Measurements from ENCODE around the gene TRPV5.
A peak's percentile ranks its signal among the peaks of the same experiment; 100 is the strongest.

TRPV5 gene

GRCh38 chr7:142868188-142868985 lies 65.2 kb downstream of the TRPV5 start:
- H3K4me1 Mint-ChIP-seq = no peaks in the 10 kb centered on the region
- ATAC-seq (replicated peaks; ENCODE audit: extremely low read depth, poor library complexity, severe bottlenecking) = no peak
- H3K27ac Mint-ChIP-seq (ENCODE audit: low read depth) = no peak overlapping the region
- H3K36me3 Mint-ChIP-seq (ENCODE audit: insufficient read depth) = no peaks in the 10 kb centered on the region
- DNase-seq (ENCODE audit: low spot score in 2 of 2) = peak in 1 of 2 donors; percentile 7
- H3K9me3 Mint-ChIP-seq = no peaks in the 10 kb centered on the region
- H3K4me3 Mint-ChIP-seq = no peak overlapping the region
- H3K27me3 Mint-ChIP-seq = no peaks in the 10 kb centered on the region

- H3K4me3 Mint-ChIP-seq = no peak overlapping the region
- DNase-seq (ENCODE audit: low spot score in 2 of 2) (peak in 1 of 2 donors; percentile 7), ATAC-seq (replicated peaks; ENCODE audit: extremely low read depth, poor library complexity, severe bottlenecking) (no peak)
- no peaks in the 10 kb centered on the region for H3K9me3 Mint-ChIP-seq
- no peak overlapping the region for H3K27ac Mint-ChIP-seq (ENCODE audit: low read depth)
- no peaks in the 10 kb centered on the region for H3K27me3 Mint-ChIP-seq
- H3K4me1 Mint-ChIP-seq = no peaks in the 10 kb centered on the region
- peaks cover 4% of the 10 kb centered on the region for H3K36me3 Mint-ChIP-seq (ENCODE audit: insufficient read depth)
These were observed 66.0 kb downstream of the TRPV5 start for GRCh38 chr7:142867398-142868187.

GRCh38 chr7:142867097-142867378 lies 66.5 kb downstream of the TRPV5 start:
- Mint-ChIP-seq H3K4me1 (no peaks in the 10 kb centered on the region), H3K27me3 (no peaks in the 10 kb centered on the region), H3K9me3 (no peaks in the 10 kb centered on the region), H3K4me3 (no peak overlapping the region), H3K27ac (ENCODE audit: low read depth) (no peak overlapping the region), H3K36me3 (ENCODE audit: insufficient read depth) (peaks cover 5% of the 10 kb centered on the region)
- ATAC-seq (replicated peaks; ENCODE audit: extremely low read depth, poor library complexity, severe bottlenecking) (no peak), DNase-seq (ENCODE audit: low spot score in 2 of 2) (no peak)

- Mint-ChIP-seq H3K9me3 (no peaks in the 10 kb centered on the region), H3K27ac (ENCODE audit: low read depth) (no peak overlapping the region), H3K27me3 (no peaks in the 10 kb centered on the region), H3K4me1 (no peaks in the 10 kb centered on the region), H3K36me3 (ENCODE audit: insufficient read depth) (peaks cover 5% of the 10 kb centered on the region), H3K4me3 (no peak overlapping the region)
- no peak for ATAC-seq (replicated peaks; ENCODE audit: extremely low read depth, poor library complexity, severe bottlenecking)
- no peak for DNase-seq (ENCODE audit: low spot score in 2 of 2)
These were observed 67.0 kb downstream of the TRPV5 start for GRCh38 chr7:142866361-142867096.

- no peak for DNase-seq (ENCODE audit: low spot score in 2 of 2)
- H3K4me1 Mint-ChIP-seq = no peaks in the 10 kb centered on the region
- no peak for ATAC-seq (replicated peaks; ENCODE audit: extremely low read depth, poor library complexity, severe bottlenecking)
These were observed 67.8 kb downstream of the TRPV5 start for GRCh38 chr7:142865766-142866165.

GRCh38 chr7:142864980-142865747 lies 68.4 kb downstream of the TRPV5 start:
- no peak for DNase-seq (ENCODE audit: low spot score in 2 of 2)
- H3K36me3 Mint-ChIP-seq (ENCODE audit: insufficient read depth) = peaks cover 5% of the 10 kb centered on the region
- ATAC-seq (replicated peaks; ENCODE audit: extremely low read depth, poor library complexity, severe bottlenecking) = no peak
- no peaks in the 10 kb centered on the region for H3K27me3 Mint-ChIP-seq
- no peaks in the 10 kb centered on the region for H3K4me1 Mint-ChIP-seq
- H3K9me3 Mint-ChIP-seq = no peaks in the 10 kb centered on the region
- H3K4me3 Mint-ChIP-seq = no peak overlapping the region
- no peak overlapping the region for H3K27ac Mint-ChIP-seq (ENCODE audit: low read depth)

More at GRCh38 chr7:142865766-142866165, 67.8 kb downstream of the TRPV5 start:
- Mint-ChIP-seq H3K27me3 (no peaks in the 10 kb centered on the region), H3K36me3 (ENCODE audit: insufficient read depth) (peaks cover 5% of the 10 kb centered on the region), H3K4me3 (no peak overlapping the region), H3K9me3 (no peaks in the 10 kb centered on the region), H3K27ac (ENCODE audit: low read depth) (no peak overlapping the region)

- ATAC-seq (replicated peaks; ENCODE audit: extremely low read depth, poor library complexity, severe bottlenecking) = no peak
- H3K27ac Mint-ChIP-seq (ENCODE audit: low read depth) = no peak overlapping the region
These were observed 69.5 kb downstream of the TRPV5 start for GRCh38 chr7:142863891-142864685.

GRCh38 chr7:142862786-142863400 lies 70.7 kb downstream of the TRPV5 start:
- no peaks in the 10 kb centered on the region for H3K4me1 Mint-ChIP-seq
- peaks cover 5% of the 10 kb centered on the region for H3K36me3 Mint-ChIP-seq (ENCODE audit: insufficient read depth)
- no peak overlapping the region for H3K4me3 Mint-ChIP-seq
- no peak for ATAC-seq (replicated peaks; ENCODE audit: extremely low read depth, poor library complexity, severe bottlenecking)
- H3K27me3 Mint-ChIP-seq = no peaks in the 10 kb centered on the region
- DNase-seq (ENCODE audit: low spot score in 2 of 2) = no peak
- no peaks in the 10 kb centered on the region for H3K9me3 Mint-ChIP-seq
- no peak overlapping the region for H3K27ac Mint-ChIP-seq (ENCODE audit: low read depth)

More at GRCh38 chr7:142863891-142864685, 69.5 kb downstream of the TRPV5 start:
- H3K4me1 Mint-ChIP-seq = no peaks in the 10 kb centered on the region
- no peaks in the 10 kb centered on the region for H3K9me3 Mint-ChIP-seq
- H3K36me3 Mint-ChIP-seq (ENCODE audit: insufficient read depth) = peaks cover 5% of the 10 kb centered on the region
- DNase-seq (ENCODE audit: low spot score in 2 of 2) = no peak
- H3K27me3 Mint-ChIP-seq = no peaks in the 10 kb centered on the region
- H3K4me3 Mint-ChIP-seq = no peak overlapping the region

GRCh38 chr7:142862351-142862750 lies 71.2 kb downstream of the TRPV5 start:
- Mint-ChIP-seq H3K4me1 (no peaks in the 10 kb centered on the region), H3K27ac (ENCODE audit: low read depth) (no peak overlapping the region), H3K9me3 (no peaks in the 10 kb centered on the region), H3K36me3 (ENCODE audit: insufficient read depth) (peaks cover 5% of the 10 kb centered on the region), H3K4me3 (no peak overlapping the region), H3K27me3 (no peaks in the 10 kb centered on the region)
- DNase-seq (ENCODE audit: low spot score in 2 of 2) = no peak
- ATAC-seq (replicated peaks; ENCODE audit: extremely low read depth, poor library complexity, severe bottlenecking) = no peak

GRCh38 chr7:142860968-142861367 lies 72.6 kb downstream of the TRPV5 start:
- no peak overlapping the region for H3K4me3 Mint-ChIP-seq

GRCh38 chr7:142859829-142860228 lies 73.7 kb downstream of the TRPV5 start:
- no peak overlapping the region for H3K4me3 Mint-ChIP-seq
- peaks cover 15% of the 10 kb centered on the region for H3K4me1 Mint-ChIP-seq
- H3K27me3 Mint-ChIP-seq = no peaks in the 10 kb centered on the region
- ATAC-seq (replicated peaks; ENCODE audit: extremely low read depth, poor library complexity, severe bottlenecking) (no peak), DNase-seq (ENCODE audit: low spot score in 2 of 2) (no peak)
- H3K9me3 Mint-ChIP-seq = no peaks in the 10 kb centered on the region
- H3K27ac Mint-ChIP-seq (ENCODE audit: low read depth) = no peak overlapping the region
- H3K36me3 Mint-ChIP-seq (ENCODE audit: insufficient read depth) = peaks cover 5% of the 10 kb centered on the region

More at GRCh38 chr7:142860968-142861367, 72.6 kb downstream of the TRPV5 start:
- peaks cover 9% of the 10 kb centered on the region for H3K4me1 Mint-ChIP-seq
- H3K27me3 Mint-ChIP-seq = no peaks in the 10 kb centered on the region
- no peak overlapping the region for H3K27ac Mint-ChIP-seq (ENCODE audit: low read depth)
- no peaks in the 10 kb centered on the region for H3K9me3 Mint-ChIP-seq
- no peak for ATAC-seq (replicated peaks; ENCODE audit: extremely low read depth, poor library complexity, severe bottlenecking)
- H3K36me3 Mint-ChIP-seq (ENCODE audit: insufficient read depth) = peaks cover 5% of the 10 kb centered on the region
- no peak for DNase-seq (ENCODE audit: low spot score in 2 of 2)

Data from central memory CD8-positive, alpha-beta T cell (primary cell).